ENCODE data around the gene POTEB3.
"Not testable (repeated sequence)": the region's sequence is repeated elsewhere in the genome, so short reads cannot be mapped to it uniquely, and the experiment has no call there.

The POTEB3 gene

GRCh38 chr15:21440399-21440798 is at the start of gene POTEB3:
Gene POTEB3, minus strand, starts transcription at chr15:21440499. Its CDS starts 488 bp downstream, at chr15:21440011.
- DNase-seq: not testable (repeated sequence)

GRCh38 chr15:21453683-21454082 is 13.4 kb upstream of the POTEB3 start:
- DNase-seq: not testable (repeated sequence)

- DNase-seq: peak; percentile 12
These were observed 11.7 kb upstream of the POTEB3 start for GRCh38 chr15:21451920-21452563.

GRCh38 chr15:21451487-21451886 is 11.2 kb upstream of the POTEB3 start:
- DNase-seq: not testable (repeated sequence)

GRCh38 chr15:21407366-21407765 is 32.9 kb downstream of the POTEB3 start:
- not testable (repeated sequence) for DNase-seq

- DNase-seq: not testable (repeated sequence)
These were observed 38.8 kb downstream of the POTEB3 start for GRCh38 chr15:21401531-21401930.

GRCh38 chr15:21399111-21399510 is 41.2 kb downstream of the POTEB3 start:
- DNase-seq: peak; percentile 3

- peak; percentile 4 for DNase-seq
These were observed 41.8 kb downstream of the POTEB3 start for GRCh38 chr15:21398511-21398910.

GRCh38 chr15:21397656-21398055 is 42.6 kb downstream of the POTEB3 start:
- not testable (repeated sequence) for DNase-seq

GRCh38 chr15:21397186-21397585 is 43.1 kb downstream of the POTEB3 start:
- DNase-seq: not testable (repeated sequence)

- DNase-seq: not testable (repeated sequence)
These were observed 54.3 kb downstream of the POTEB3 start for GRCh38 chr15:21385961-21386360.

- not testable (repeated sequence) for DNase-seq
These were observed 56.3 kb downstream of the POTEB3 start for GRCh38 chr15:21383866-21384485.

GRCh38 chr15:21373682-21374081 is 66.6 kb downstream of the POTEB3 start:
- not testable (repeated sequence) for DNase-seq

- DNase-seq: not testable (repeated sequence)
These were observed 71.1 kb downstream of the POTEB3 start for GRCh38 chr15:21369177-21369576.

GRCh38 chr15:21368625-21369024 is 71.7 kb downstream of the POTEB3 start:
- DNase-seq: peak; percentile 32

Data from islet precursor cell (in vitro differentiated cells).